ENCODE data around the gene PRLHR.

GRCh38 chr10:118544401-118544948, 51.0 kb downstream of the PRLHR start:
- TF ChIP-seq, protein P1, sequence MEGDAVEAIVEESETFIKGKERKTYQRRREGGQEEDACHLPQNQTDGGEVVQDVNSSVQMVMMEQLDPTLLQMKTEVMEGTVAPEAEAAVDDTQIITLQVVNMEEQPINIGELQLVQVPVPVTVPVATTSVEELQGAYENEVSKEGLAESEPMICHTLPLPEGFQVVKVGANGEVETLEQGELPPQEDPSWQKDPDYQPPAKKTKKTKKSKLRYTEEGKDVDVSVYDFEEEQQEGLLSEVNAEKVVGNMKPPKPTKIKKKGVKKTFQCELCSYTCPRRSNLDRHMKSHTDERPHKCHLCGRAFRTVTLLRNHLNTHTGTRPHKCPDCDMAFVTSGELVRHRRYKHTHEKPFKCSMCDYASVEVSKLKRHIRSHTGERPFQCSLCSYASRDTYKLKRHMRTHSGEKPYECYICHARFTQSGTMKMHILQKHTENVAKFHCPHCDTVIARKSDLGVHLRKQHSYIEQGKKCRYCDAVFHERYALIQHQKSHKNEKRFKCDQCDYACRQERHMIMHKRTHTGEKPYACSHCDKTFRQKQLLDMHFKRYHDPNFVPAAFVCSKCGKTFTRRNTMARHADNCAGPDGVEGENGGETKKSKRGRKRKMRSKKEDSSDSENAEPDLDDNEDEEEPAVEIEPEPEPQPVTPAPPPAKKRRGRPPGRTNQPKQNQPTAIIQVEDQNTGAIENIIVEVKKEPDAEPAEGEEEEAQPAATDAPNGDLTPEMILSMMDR (IDR thresholded peaks at IDR 0.05): no peak
- no peak for TF ChIP-seq POLR2A (IDR thresholded peaks at IDR 0.05)
